B cell (primary cell): Measurements from ENCODE around the gene IRX4. TPM values are rescaled to one million over a fixed set of nuclear protein-coding genes. Genes with fewer than 3 reads are reported as not detected.

ENCODE experiments used
- ATAC-seq: fragments of 200-7000 bp; cut with Tn5 transposase; one replicate; pipeline ENCODE4 v1.10.0; 2021; ENCODE audit warnings: low read depth, mild to moderate bottlenecking, moderate number of reproducible peaks, moderate library complexity
- CTCF ChIA-PET: fragments of 350-600 bp; sonication (Branson Sonifier 250); formaldehyde crosslinking; loops from one replicate; lab custom pipeline; 2021; ENCODE audit warnings: antibody characterized with exemption, inconsistent platforms; lab: Charles Lee
- POLR2A ChIA-PET: fragments of 350-600 bp; sonication (Branson Sonifier 250); formaldehyde crosslinking; loops from one replicate; lab custom pipeline; 2021; ENCODE audit warnings: antibody characterized with exemption; lab: Charles Lee
- DNase-seq: peaks from one replicate; pipeline ENCODE4 v3.0.0; 2013
- H2AFZ ChIP-seq: 2 replicates; pipeline ENCODE4 v1.6.1; 2012; ENCODE audit warnings: mild to moderate bottlenecking, low read depth, low read length; ENCODE audit not compliant: insufficient read depth, poor library complexity, severe bottlenecking
- H3K27ac ChIP-seq, 2 donors: 1 replicate in 1 of 2; 2 replicates in 1 of 2; pipeline ENCODE4 v1.5.1; 2012 to 2013; ENCODE audit warnings: low read length in 2 of 2, mild to moderate bottlenecking in 2 of 2, moderate library complexity in 1 of 2
- H3K27me3 ChIP-seq, 4 experiments: fragments of 200-600 bp in 1 of 4; sonication (generic) in 1 of 4; replicated peaks in 1 of 4; 1 replicate in 2 of 4; 2 replicates in 2 of 4; pipeline versions ENCODE4 v1.6.1 to v1.7.0; 2013 to 2016; ENCODE audit warnings: low read length in 3 of 4, mild to moderate bottlenecking in 2 of 4, mixed read lengths in 1 of 4, moderate library complexity in 1 of 4; ENCODE audit not compliant: insufficient read depth in 4 of 4, control insufficient read depth in 3 of 4; ENCODE audit errors: control extremely low read depth in 1 of 4
- H3K36me3 ChIP-seq, 2 experiments: replicated peaks in 1 of 2; 1 replicate in 1 of 2; 2 replicates in 1 of 2; pipeline versions ENCODE4 v1.6.1 to v1.7.1; 2013; ENCODE audit warnings: low read length in 1 of 2; ENCODE audit not compliant: insufficient read depth in 2 of 2, control insufficient read depth in 1 of 2; ENCODE audit errors: control extremely low read depth in 1 of 2, extremely low read depth in 1 of 2
- H3K4me1 ChIP-seq, 2 donors: fragments of 200-600 bp in 1 of 2; sonication (generic) in 1 of 2; 1 replicate in 1 of 2; 2 replicates in 1 of 2; pipeline versions ENCODE4 v1.5.1 to v1.6.1; 2013 to 2017; ENCODE audit warnings: low read length in 2 of 2; ENCODE audit not compliant: control insufficient read depth in 2 of 2, insufficient read depth in 2 of 2
- H3K4me2 ChIP-seq: replicated peaks from 2 replicates; pipeline ENCODE3; 2012; ENCODE audit warnings: mild to moderate bottlenecking, low read depth, low read length; ENCODE audit not compliant: poor library complexity, severe bottlenecking
- H3K4me3 ChIP-seq, 5 experiments: fragments of 200-600 bp in 1 of 5; sonication (generic) in 1 of 5; 1 replicate in 3 of 5; 2 replicates in 2 of 5; pipeline versions ENCODE4 v1.5.1 to v1.7.0; 2011 to 2016; ENCODE audit warnings: low read length in 4 of 5, mild to moderate bottlenecking in 4 of 5, low read depth in 2 of 5, control low read depth in 1 of 5, moderate library complexity in 1 of 5; ENCODE audit not compliant: insufficient read depth in 1 of 5; ENCODE audit errors: control extremely low read depth in 1 of 5, extremely low read depth in 1 of 5
- H3K79me2 ChIP-seq: fragments of 200-600 bp; sonication (generic); one replicate; pipeline ENCODE4 v1.6.0; 2016; ENCODE audit warnings: low read length; ENCODE audit not compliant: control insufficient read depth, insufficient read depth
- H3K9ac ChIP-seq: fragments of 200-600 bp; sonication (generic); 2 replicates; pipeline ENCODE4 v1.6.1; 2017; ENCODE audit warnings: mild to moderate bottlenecking, low read length, moderate library complexity
- H3K9me3 ChIP-seq, 3 donors: one replicate each; pipeline versions ENCODE4 v1.6.1 to v1.7.1; 2013; ENCODE audit warnings: low read length in 2 of 3; ENCODE audit not compliant: control insufficient read depth in 2 of 3, insufficient read depth in 1 of 3; ENCODE audit errors: control extremely low read depth in 1 of 3
- H4K20me1 ChIP-seq: 2 replicates; pipeline ENCODE4 v1.6.0; 2012; ENCODE audit warnings: mild to moderate bottlenecking, low read length; ENCODE audit not compliant: insufficient read depth, control insufficient read depth, poor library complexity, severe bottlenecking
- H3K27ac Mint-ChIP-seq: one replicate; pipeline ENCODE4 v1.8.0; 2021; ENCODE audit warnings: mixed read lengths
- H3K27me3 Mint-ChIP-seq: one replicate; pipeline ENCODE4 v1.8.0; 2021; ENCODE audit warnings: mixed read lengths
- H3K4me1 Mint-ChIP-seq: one replicate; pipeline ENCODE4 v1.8.0; 2021; ENCODE audit warnings: mixed read lengths
- H3K4me3 Mint-ChIP-seq: one replicate; pipeline ENCODE4 v1.8.0; 2021; ENCODE audit warnings: mixed read lengths
- H3K9me3 Mint-ChIP-seq: one replicate; pipeline ENCODE4 v1.8.0; 2022; ENCODE audit warnings: mixed read lengths; ENCODE audit not compliant: insufficient read depth
- CTCF ChIP-seq: fragments of 200-600 bp; IDR thresholded peaks from one replicate; pipeline ENCODE4 v1.8.0; 2022; ENCODE audit warnings: antibody characterized with exemption, mild to moderate bottlenecking
- EZH2 ChIP-seq: IDR thresholded peaks from 2 replicates; pipeline ENCODE4 v1.6.1; 2012; ENCODE audit warnings: borderline replicate concordance, low read depth, mild to moderate bottlenecking, moderate library complexity, low read length; ENCODE audit not compliant: insufficient read depth, poor library complexity, severe bottlenecking
- WGBS: methylation state at CpG from one replicate; pipeline ENCODE4 v1.1.5; 2013; ENCODE audit warnings: missing lambda C conversion rate; ENCODE audit not compliant: insufficient coverage; 5-methylcytosine and 5-hydroxymethylcytosine counted together
- intact Hi-C: fragments of 100-400 bp; cut with micrococcal nuclease; formaldehyde crosslinking; loops from one replicate; pipeline ENCODE4 v1.10.0; 2022
- polyA plus RNA-seq: library from polyadenylated mRNA; depleted of rRNA; stranded (reverse); fragments of >200 nt; gene quantifications from 2 replicates; pipeline ENCODE4 v1.2.3, GENCODE V29; 2012
- total RNA-seq, 2 donors: library from RNA; stranded (reverse); fragments of 120-200 nt in 1 of 2; gene quantifications; 1 replicate in 1 of 2; 2 replicates in 1 of 2; pipeline versions ENCODE4 v1.2.3 to v1.2.4, GENCODE V29; 2013 to 2022

Gene IRX4
- total and polyA plus RNA-seq, 2 donors (not counting 1 experiment from before 2014, with no cell fraction given), result not detected

DNA sequence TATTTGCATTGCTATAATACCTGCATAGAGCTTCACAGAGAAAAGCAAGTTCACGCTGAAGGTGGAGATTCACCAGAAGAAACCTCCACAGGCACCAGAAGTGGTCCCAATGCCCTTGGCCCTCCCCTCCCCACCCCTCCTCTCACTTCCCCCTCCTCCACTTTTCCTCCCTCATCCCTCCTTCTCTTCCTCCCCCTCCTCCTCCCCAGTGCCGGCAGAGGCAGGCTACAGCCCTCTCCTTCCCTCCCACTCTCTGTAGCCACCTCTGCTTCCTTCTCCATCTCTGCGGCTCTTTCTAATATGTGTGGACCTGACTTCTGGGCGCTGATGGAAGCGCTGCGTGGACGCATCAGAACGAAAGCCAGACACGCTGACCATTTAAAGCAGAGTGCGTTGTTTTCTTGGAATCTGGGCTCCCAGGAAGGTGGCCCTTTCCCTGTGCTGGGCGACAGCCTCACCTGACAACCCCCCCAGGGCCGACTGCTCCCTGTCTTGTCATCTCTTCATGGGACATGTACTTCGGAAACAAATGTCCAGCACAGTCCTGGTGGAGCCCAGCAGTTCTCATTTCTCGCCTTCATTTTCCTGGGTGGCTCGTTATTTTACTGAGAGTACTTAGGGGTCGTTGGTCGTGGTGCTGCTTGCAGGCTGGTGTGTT, 52.0 kb downstream of the IRX4 start:
- TF ChIP-seq CTCF (no peak), EZH2 (no peak)
- CTCF ChIA-PET, result no interaction called here
- no peak overlapping the region for H3K9ac ChIP-seq
- H3K9me3 Mint-ChIP-seq, result no peaks in the 10 kb centered on the region
- H4K20me1 ChIP-seq, result no peaks in the 10 kb centered on the region
- no peaks in the 10 kb centered on the region for H3K4me1 Mint-ChIP-seq
- POLR2A ChIA-PET, result no interaction called here
- H3K27ac ChIP-seq, result no peak overlapping the region
- no peaks in the 10 kb centered on the region for H3K36me3 ChIP-seq
- intact Hi-C loops, result no loop called here
- H3K4me3 ChIP-seq, result no peak overlapping the region
- peaks cover 0 to 5% (median 0%) of the 10 kb centered on the region in 3 donors for H3K9me3 ChIP-seq
- H2AFZ ChIP-seq, result no peak overlapping the region
- DNase-seq (no peak), ATAC-seq (no peak)
- H3K27me3 ChIP-seq, result no peaks in the 10 kb centered on the region
- H3K4me1 ChIP-seq, result no peaks in the 10 kb centered on the region
- 88% methylated on average over 16 of the region's 17 CpGs for WGBS
- no peak overlapping the region for H3K4me2 ChIP-seq
- H3K27ac Mint-ChIP-seq, result no peak overlapping the region
- H3K79me2 ChIP-seq, result no peaks in the 10 kb centered on the region
- peaks cover 5% of the 10 kb centered on the region for H3K27me3 Mint-ChIP-seq
- H3K4me3 Mint-ChIP-seq, result no peak overlapping the region

DNA sequence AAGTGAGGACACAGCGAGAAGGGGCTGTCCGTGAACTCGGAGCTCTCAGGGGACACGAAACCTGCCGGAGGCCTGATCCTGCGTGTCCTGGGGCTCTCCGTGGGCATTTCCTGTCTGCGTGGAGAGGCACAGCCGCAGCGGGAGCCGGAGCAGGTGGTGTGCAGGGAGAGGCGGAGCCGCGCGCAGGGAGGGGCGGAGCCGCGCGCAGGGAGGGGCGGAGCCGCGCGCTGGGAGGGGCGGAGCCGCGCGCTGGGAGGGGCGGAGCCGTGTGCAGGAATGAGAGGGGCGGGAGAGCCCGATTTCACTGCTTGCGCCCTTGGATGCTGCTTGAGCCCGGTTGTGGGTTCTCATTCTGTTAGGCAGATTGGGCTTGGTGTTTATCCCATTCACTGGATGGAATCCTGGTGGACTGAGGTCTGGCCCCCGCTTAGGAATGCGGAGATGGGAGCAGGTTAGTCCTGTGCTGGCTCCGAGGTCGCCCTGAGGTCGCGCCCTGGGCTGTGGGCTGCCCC, 54.8 kb downstream of the IRX4 start:
- no peak for TF ChIP-seq CTCF
- TF ChIP-seq EZH2, result no peak
- no peaks in the 10 kb centered on the region for H3K27me3 Mint-ChIP-seq
- Histone ChIP-seq H3K9ac (no peak overlapping the region), H3K36me3 (no peaks in the 10 kb centered on the region), H3K4me3 (no peak overlapping the region), H3K79me2 (no peaks in the 10 kb centered on the region), H3K27me3 (no peaks in the 10 kb centered on the region), H3K9me3 (peaks cover 0 to 5% (median 0%) of the 10 kb centered on the region in 3 donors), H3K4me1 (no peaks in the 10 kb centered on the region), H4K20me1 (no peaks in the 10 kb centered on the region), H3K27ac (no peak overlapping the region), H3K4me2 (peak overlapping the region; percentile 29), H2AFZ (no peak overlapping the region)
- ChIA-PET POLR2A (no interaction called here), CTCF (no interaction called here)
- no peak for DNase-seq
- 73% methylated on average over 23 of the region's 39 CpGs for WGBS
- ATAC-seq, result no peak
- H3K4me1 Mint-ChIP-seq, result no peaks in the 10 kb centered on the region
- no peak overlapping the region for H3K27ac Mint-ChIP-seq
- intact Hi-C loops, result no loop called here
- H3K4me3 Mint-ChIP-seq, result no peak overlapping the region
- H3K9me3 Mint-ChIP-seq, result no peaks in the 10 kb centered on the region
